ENCODE data around the gene NHS.
A peak's percentile ranks its signal among the peaks of the same experiment; 100 is the strongest.

NHS gene

GRCh38 chrX:17595456-17596035 lies 220.5 kb downstream of the NHS start:
- DNase-seq: no peak

DNA sequence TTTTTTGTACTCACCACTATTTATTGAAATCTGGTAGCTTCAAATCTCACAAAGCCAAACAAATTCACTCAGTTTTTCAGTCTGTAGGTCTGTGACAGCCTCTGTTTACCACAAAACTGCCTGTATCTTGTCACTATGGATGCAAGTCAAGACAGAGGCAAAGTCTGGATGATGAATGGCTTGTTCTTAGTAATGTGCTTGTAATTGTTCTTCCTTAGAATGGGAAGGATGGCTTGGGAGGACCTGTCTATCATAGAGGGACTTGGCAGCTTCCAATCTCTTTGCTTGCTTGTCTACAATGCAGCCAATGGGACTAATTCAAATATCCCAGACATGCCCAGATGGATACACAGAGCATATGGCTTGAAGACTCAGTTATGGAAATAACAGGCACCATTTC lies 221.1 kb downstream of the NHS start:
- no peak for DNase-seq

- DNase-seq: no peak
Measured at GRCh38 chrX:17596546-17597205, 221.7 kb downstream of the NHS start.

- no peak for DNase-seq
Measured at GRCh38 chrX:17597327-17597726, 222.3 kb downstream of the NHS start.

DNA sequence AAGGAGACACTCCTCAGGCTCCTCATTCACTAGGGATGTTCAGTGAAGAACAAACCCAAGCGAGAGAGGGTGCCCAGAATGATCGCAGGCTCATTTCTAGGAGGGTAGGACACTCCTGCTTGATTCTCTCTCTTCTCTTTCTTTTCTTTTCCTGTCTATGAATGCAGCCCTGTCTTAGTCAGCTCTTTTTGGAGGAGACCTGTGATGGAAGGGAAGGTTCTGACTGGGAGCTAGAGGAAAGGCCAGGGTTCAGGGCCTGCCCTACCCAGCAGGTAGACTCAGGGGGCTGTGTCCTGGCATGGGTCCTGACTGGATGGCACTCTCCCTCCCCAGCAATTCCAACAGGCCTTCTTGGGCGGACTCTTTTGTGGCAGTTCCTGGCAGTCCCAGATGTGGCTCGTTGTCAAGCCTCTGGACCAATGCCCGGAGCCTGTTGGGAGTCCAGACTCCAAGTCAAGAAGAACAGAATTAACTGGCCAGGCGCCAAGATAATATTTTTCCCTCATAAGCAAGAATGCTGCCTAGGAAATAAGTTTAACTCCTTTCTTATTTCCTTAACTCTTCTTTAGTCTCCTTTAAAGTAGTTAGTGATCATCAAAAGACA lies 222.9 kb downstream of the NHS start:
- DNase-seq: no peak

- DNase-seq: no peak
Measured at GRCh38 chrX:17601441-17602200, 226.6 kb downstream of the NHS start.

GRCh38 chrX:17602245-17602644 lies 227.2 kb downstream of the NHS start:
- no peak for DNase-seq

GRCh38 chrX:17603196-17603595 lies 228.2 kb downstream of the NHS start:
- no peak for DNase-seq

DNA sequence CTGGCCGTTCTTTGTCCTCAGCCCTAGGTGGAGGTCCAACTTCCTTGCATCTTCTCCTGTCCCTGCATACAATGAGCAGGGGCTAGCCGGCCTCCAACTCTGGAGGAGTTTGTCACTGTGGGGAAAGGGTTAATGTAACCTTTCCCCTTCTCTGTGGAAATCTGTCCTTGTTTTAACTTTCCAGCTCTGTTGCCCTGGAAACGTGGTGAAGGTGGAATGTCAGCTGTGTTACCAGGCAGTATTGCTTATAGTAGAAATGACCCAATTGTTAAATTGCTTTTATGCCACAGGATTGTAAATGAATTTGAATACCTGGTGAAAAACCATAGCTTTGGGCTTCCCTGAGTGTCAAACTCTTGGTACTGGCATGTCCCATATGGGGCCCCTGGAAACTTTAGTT lies 230.7 kb downstream of the NHS start:
- DNase-seq: no peak

- DNase-seq: no peak
Measured at GRCh38 chrX:17606231-17606630, 231.2 kb downstream of the NHS start.

DNA sequence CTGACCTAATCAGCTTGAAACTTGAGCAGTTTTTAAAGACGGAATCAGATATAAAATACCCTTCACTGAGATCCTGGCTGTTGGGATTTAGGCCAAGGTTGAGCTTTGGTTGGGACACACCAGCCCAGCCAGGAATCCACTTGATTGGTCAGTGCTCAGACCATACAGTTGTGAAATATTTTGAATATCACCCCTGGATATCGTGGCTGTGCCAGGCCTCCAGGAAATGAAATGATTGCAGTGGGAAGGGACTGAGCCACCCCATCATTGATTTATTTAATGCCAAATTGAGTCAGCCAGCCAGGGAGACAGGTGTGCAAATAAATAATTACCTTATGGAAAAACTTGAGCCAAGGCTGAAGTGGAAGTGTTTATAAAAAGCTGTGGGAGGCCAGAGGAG lies 233.9 kb downstream of the NHS start:
- DNase-seq: no peak

- DNase-seq: no peak
Measured at GRCh38 chrX:17610788-17611187, 235.8 kb downstream of the NHS start.

DNA sequence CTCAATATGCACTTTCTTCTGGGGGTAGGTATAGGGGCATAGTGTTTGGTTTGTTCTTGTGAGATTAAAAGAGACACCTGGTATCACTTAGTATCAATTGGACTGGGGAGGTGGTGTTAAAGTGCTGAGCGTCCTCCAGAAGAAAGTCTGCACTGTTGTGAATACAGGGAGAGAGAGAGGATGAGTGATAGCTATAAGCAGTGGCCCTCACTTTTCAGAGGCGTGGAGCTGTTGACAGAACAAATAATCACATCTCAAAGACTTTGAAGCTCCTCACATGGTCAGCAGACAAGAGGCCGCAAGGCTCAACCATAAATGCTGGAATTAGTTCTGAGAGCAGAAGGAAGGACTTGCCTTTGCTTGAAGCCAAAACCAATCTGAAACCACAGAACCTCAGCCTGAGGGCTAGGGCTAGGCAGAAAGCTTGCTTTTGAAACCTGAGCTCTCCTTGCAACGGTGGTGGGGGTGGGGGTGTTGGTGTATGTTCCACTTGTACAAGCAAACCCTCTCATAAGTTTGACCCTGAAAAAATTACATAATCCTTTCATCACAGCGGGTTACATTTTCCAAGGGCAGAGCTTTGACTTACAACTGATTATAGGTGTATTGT lies 239.1 kb downstream of the NHS start:
- no peak for DNase-seq

- no peak for DNase-seq
Measured at GRCh38 chrX:17616936-17617335, 241.9 kb downstream of the NHS start.

DNA sequence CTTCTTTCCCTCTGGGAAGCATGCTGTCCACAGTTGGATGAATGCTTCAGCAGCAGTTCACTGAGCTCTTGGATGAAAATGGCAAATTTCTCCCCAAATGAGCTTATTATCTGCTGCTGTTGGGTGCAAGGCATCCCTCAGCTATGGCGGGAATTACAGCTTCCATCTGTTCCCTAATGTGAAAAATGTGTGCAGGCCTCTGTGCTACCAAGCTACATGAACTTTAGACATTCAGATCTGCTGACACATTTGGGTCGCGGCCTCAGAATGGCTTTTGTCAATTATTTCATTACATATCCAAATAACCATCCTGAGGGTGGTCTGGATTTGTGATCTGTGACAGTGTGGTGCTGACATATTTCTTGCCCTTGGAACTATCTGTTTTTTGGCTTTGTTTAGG lies 242.8 kb downstream of the NHS start:
- no peak for DNase-seq

- DNase-seq: no peak
Measured at GRCh38 chrX:17621566-17622270, 246.7 kb downstream of the NHS start.

GRCh38 chrX:17622331-17622730 lies 247.3 kb downstream of the NHS start:
- DNase-seq: no peak

- no peak for DNase-seq
Measured at GRCh38 chrX:17623750-17624149, 248.8 kb downstream of the NHS start.

DNA sequence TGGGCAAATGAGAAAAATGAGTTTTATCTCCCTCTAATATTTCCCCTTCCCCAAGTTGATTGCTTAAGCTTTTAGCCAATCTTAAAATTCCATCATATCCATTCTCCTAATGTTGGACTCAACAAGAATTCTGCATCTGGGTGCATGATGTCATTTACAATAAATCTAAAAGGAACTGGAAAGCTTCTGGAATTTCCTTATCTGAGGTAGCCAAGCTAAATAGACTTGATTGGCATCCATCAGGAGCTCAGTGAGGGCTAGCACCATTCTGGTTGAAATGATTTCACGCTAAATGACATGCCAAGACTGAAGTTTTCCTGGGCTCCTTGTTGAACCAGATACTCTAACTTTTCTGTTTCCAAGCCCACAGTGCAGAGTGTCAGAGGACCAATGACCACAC lies 252.0 kb downstream of the NHS start:
- DNase-seq: no peak

DNA sequence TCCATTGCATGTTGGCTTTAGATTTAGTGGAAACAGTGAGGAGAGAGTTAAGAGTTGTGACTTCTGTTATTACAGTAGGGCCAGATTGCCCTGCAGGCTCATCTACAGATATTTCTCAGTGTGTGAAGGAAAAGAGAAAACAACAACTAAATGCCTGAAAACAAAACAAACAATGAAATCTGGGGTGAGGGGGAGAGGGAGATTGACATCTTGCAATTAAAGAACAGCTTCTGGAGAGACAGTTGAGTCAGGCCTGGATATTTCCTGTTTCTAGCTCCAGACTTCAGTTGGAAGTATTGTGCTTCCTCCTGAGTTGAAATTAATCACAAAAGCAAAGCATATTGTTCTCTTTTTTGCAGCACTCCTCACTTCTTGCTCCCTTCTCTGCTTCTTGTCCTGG lies 254.0 kb downstream of the NHS start:
- no peak for DNase-seq

DNA sequence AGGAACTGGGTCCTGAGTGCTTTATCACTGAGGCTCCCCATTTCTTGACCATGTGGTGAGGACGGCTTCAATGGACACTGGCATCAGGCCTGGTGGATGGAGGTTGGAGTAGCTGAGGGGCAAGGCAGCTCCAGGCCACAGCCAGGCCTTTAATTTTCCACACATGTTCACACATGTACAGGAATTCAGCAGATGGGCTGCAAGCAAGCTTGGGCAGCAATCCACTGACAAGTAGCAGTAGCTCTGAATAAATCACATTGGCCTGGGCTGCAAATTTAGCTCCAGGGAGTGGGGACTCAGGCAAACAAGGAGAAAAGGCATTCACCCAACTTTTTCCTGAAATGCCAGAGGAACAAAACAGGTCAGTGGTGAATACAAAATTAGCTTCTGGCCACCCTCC lies 254.5 kb downstream of the NHS start:
- DNase-seq: no peak

GRCh38 chrX:17631647-17632046 lies 256.6 kb downstream of the NHS start:
- no peak for DNase-seq

- peak; percentile 7 for DNase-seq
Measured at GRCh38 chrX:17632942-17633341, 257.9 kb downstream of the NHS start.
